PFSK-1 (cell line): ENCODE data around the gene AGFG2.

Experiments
- SIN3A ChIP-seq: IDR thresholded peaks from 2 replicates; pipeline ENCODE4 v1.6.1; 2012; ENCODE audit warnings: mild to moderate bottlenecking, low read length, moderate library complexity, borderline replicate concordance; ENCODE audit not compliant: insufficient read depth
- TAF1 ChIP-seq: IDR thresholded peaks from 2 replicates; pipeline ENCODE4 v1.6.1; 2012; ENCODE audit warnings: low read length, control low read depth, borderline replicate concordance; ENCODE audit not compliant: insufficient read depth
- TF ChIP-seq, protein P1 (sequence below), 2 experiments: IDR thresholded peaks; 2 replicates each; pipeline versions ENCODE4 v1.6.1 to v1.8.0; 2011 to 2012; ENCODE audit warnings: low read depth in 2 of 2, low read length in 2 of 2, control low read depth in 1 of 2, inconsistent platforms in 1 of 2, mild to moderate bottlenecking in 1 of 2, moderate library complexity in 1 of 2; ENCODE audit not compliant: insufficient read depth in 1 of 2

DNA sequence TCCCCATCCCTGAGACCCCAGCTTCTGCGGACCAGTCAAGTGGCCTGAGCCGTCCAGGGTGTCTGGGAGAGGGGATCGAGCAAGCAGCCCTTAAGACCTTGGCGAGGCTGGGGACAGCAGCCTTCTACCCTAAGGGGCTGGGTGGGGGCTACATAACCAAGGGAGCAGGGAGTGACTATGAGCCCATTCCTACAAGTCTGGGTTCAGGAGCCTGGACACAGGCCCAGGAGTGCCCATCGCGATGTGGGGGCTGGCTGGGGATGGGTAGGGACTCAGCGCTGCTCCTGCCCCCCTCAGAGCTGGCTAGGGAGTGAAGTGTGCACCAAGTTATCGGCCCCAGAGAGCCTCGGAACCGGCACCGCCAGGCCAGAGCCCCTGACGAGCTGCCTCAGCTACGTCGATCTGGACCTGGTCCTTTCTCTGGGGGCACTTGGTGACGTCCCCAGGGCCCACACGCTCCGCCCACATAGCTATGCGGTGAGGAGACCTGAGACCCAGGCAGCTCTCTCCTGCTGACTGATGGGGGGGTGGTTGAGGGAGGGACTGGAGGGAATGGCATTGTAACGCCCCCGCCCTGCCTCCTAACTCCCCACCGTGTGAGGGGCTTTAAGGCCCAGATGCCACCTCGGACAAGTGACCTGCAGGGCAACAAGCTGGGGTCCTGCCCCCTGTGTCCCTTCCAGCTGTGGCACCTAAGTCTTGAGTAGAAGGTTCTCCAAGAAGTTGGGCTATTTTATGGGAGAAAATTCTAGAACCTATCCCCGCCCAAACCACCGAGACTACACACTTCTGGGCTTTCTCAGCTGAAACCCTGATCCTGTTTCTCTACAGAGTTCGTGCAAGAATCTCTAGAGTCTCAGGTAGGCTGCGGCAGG lies 32.2 kb downstream of the AGFG2 start:
- TF ChIP-seq TAF1, result no peak
- TF ChIP-seq, protein P1, sequence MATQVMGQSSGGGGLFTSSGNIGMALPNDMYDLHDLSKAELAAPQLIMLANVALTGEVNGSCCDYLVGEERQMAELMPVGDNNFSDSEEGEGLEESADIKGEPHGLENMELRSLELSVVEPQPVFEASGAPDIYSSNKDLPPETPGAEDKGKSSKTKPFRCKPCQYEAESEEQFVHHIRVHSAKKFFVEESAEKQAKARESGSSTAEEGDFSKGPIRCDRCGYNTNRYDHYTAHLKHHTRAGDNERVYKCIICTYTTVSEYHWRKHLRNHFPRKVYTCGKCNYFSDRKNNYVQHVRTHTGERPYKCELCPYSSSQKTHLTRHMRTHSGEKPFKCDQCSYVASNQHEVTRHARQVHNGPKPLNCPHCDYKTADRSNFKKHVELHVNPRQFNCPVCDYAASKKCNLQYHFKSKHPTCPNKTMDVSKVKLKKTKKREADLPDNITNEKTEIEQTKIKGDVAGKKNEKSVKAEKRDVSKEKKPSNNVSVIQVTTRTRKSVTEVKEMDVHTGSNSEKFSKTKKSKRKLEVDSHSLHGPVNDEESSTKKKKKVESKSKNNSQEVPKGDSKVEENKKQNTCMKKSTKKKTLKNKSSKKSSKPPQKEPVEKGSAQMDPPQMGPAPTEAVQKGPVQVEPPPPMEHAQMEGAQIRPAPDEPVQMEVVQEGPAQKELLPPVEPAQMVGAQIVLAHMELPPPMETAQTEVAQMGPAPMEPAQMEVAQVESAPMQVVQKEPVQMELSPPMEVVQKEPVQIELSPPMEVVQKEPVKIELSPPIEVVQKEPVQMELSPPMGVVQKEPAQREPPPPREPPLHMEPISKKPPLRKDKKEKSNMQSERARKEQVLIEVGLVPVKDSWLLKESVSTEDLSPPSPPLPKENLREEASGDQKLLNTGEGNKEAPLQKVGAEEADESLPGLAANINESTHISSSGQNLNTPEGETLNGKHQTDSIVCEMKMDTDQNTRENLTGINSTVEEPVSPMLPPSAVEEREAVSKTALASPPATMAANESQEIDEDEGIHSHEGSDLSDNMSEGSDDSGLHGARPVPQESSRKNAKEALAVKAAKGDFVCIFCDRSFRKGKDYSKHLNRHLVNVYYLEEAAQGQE (IDR thresholded peaks at IDR 0.05; ENCODE audit: insufficient read depth in 1 of 2, low read depth in 2 of 2, low read length in 2 of 2), result no peak
- TF ChIP-seq SIN3A, result no peak
